DND-41 (cell line): ENCODE measurements around the gene KLF11.
"Not testable (repeated sequence)": the region's sequence is repeated elsewhere in the genome, so short reads cannot be mapped to it uniquely, and the experiment has no call there.

Experiments used
- ATAC-seq: fragments of 200-7000 bp; cut with Tn5 transposase; 3 replicates; pipeline ENCODE4 v1.9.1; 2021; ENCODE audit warnings: low read depth; ENCODE audit not compliant: insufficient read depth
- DNase-seq: peaks from one replicate; pipeline ENCODE4 v3.0.0-alpha.2; 2020
- H2AFZ ChIP-seq: 2 replicates; pipeline ENCODE4 v1.6.0; 2012; ENCODE audit warnings: low read depth, low read length
- H3K27ac ChIP-seq: 2 replicates; pipeline ENCODE4 v1.5.1; 2012; ENCODE audit warnings: low read length, inconsistent platforms
- H3K27me3 ChIP-seq: fragments of 200-600 bp; sonication (generic); 2 replicates; pipeline ENCODE4 v1.6.0; 2012; ENCODE audit warnings: low read length, mild to moderate bottlenecking, inconsistent platforms; ENCODE audit not compliant: insufficient read depth, poor library complexity
- H3K36me3 ChIP-seq: 2 replicates; pipeline ENCODE4 v1.5.1; 2012; ENCODE audit warnings: low read length, inconsistent platforms; ENCODE audit not compliant: insufficient read depth
- H3K4me1 ChIP-seq: 2 replicates; pipeline ENCODE4 v1.5.1; 2012; ENCODE audit warnings: mild to moderate bottlenecking, low read length; ENCODE audit not compliant: insufficient read depth
- H3K4me2 ChIP-seq: 2 replicates; pipeline ENCODE4 v1.6.0; 2012; ENCODE audit warnings: mild to moderate bottlenecking, moderate library complexity, low read length, inconsistent platforms; ENCODE audit not compliant: insufficient read depth
- H3K4me3 ChIP-seq, 2 experiments: fragments of 200-600 bp in 1 of 2; shearing (Covaris generic) in 1 of 2; 2 replicates each; pipeline ENCODE4 v1.5.1; 2012 to 2016; ENCODE audit warnings: inconsistent platforms in 2 of 2, low read length in 2 of 2, mild to moderate bottlenecking in 2 of 2, low read depth in 1 of 2, moderate library complexity in 1 of 2
- H3K79me2 ChIP-seq: 2 replicates; pipeline ENCODE4 v1.6.0; 2012; ENCODE audit warnings: low read length, inconsistent platforms; ENCODE audit not compliant: insufficient read depth
- H3K9ac ChIP-seq: 2 replicates; pipeline ENCODE4 v1.6.0; 2012; ENCODE audit warnings: low read depth, mild to moderate bottlenecking, inconsistent platforms, low read length, moderate library complexity
- H3K9me3 ChIP-seq: 2 replicates; pipeline ENCODE4 v1.5.1; 2012; ENCODE audit warnings: low read length, moderate library complexity, mild to moderate bottlenecking, inconsistent platforms; ENCODE audit not compliant: insufficient read depth, severe bottlenecking
- H4K20me1 ChIP-seq: 2 replicates; pipeline ENCODE4 v1.6.0; 2012; ENCODE audit warnings: low read length; ENCODE audit not compliant: insufficient read depth
- EZH2 ChIP-seq: IDR thresholded peaks from 3 replicates; pipeline ENCODE4 v1.6.1; 2012; ENCODE audit warnings: borderline replicate concordance, low read depth, mild to moderate bottlenecking, moderate library complexity, low read length, inconsistent platforms; ENCODE audit not compliant: severe bottlenecking
- TF ChIP-seq, protein P1 (sequence below): IDR thresholded peaks from 2 replicates; pipeline ENCODE4 v1.5.1; 2012; ENCODE audit warnings: borderline replicate concordance, low read length, moderate library complexity, mild to moderate bottlenecking; ENCODE audit not compliant: poor library complexity, severe bottlenecking; ENCODE audit errors: extremely low read depth

Gene KLF11

DNA sequence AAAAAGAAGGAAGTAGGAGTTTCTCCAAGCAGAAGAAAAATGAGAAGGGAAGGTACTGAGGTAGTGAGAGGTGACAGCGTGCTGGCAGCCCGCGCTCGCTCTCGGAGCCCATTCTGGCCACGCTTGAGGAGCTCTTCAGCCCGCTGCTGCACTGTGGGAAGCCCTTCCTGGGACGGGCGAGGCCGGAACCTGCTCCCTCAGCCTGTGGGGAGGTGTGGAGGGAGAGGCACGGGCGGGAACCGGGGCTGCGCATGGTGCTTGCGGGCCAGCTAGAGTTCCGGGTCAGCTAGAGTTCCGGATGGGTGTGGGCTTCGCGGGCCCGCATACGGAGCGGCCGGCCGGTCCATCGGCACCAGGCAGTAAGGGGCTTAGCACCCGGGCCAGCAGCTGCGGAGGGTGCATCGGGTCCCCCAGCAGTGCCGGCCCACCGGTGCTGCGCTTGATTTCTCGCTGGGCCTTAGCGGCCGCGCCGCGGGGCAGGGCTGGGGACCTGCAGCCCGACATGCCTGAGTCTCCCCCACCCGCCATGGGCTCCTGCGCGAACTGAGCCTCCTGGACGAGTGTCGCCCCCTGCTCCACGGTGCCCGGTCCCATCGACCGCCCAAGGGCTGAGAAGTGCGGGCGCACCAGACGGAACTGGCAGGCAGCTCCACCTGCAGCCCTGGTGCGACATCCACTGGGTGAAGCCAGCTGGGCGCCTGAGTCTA is 48.0 kb downstream of the KLF11 start:
- H3K79me2 ChIP-seq, result no peaks in the 10 kb centered on the region
- TF ChIP-seq, protein P1, sequence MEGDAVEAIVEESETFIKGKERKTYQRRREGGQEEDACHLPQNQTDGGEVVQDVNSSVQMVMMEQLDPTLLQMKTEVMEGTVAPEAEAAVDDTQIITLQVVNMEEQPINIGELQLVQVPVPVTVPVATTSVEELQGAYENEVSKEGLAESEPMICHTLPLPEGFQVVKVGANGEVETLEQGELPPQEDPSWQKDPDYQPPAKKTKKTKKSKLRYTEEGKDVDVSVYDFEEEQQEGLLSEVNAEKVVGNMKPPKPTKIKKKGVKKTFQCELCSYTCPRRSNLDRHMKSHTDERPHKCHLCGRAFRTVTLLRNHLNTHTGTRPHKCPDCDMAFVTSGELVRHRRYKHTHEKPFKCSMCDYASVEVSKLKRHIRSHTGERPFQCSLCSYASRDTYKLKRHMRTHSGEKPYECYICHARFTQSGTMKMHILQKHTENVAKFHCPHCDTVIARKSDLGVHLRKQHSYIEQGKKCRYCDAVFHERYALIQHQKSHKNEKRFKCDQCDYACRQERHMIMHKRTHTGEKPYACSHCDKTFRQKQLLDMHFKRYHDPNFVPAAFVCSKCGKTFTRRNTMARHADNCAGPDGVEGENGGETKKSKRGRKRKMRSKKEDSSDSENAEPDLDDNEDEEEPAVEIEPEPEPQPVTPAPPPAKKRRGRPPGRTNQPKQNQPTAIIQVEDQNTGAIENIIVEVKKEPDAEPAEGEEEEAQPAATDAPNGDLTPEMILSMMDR, result no peak
- TF ChIP-seq EZH2, result no peak
- H3K27me3 ChIP-seq, result no peaks in the 10 kb centered on the region
- H3K4me2 ChIP-seq, result no peak overlapping the region
- H3K36me3 ChIP-seq, result no peaks in the 10 kb centered on the region
- ATAC-seq, result no peak
- no peak overlapping the region for H2AFZ ChIP-seq
- no peaks in the 10 kb centered on the region for H4K20me1 ChIP-seq
- DNase-seq, result no peak
- H3K27ac ChIP-seq, result no peak overlapping the region
- H3K9me3 ChIP-seq, result no peaks in the 10 kb centered on the region
- no peak overlapping the region for H3K9ac ChIP-seq
- H3K4me1 ChIP-seq, result no peaks in the 10 kb centered on the region
- no peak overlapping the region for H3K4me3 ChIP-seq

DNA sequence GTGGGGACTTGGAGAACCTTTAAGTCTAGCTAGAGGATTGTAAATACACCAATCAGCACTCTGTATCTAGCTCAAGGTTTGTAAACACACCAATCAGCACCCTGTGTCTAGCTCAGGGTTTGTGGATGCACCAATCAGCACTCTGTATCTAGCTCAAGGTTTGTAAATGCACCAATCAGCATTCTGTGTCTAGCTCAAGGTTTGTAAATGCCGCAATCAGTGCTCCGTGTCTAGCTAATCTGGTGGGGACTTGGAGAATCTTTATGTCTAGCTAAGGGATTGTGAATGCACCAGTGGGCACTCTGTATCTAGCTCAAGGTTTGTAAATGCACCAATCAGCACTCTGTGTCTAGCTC is 48.5 kb downstream of the KLF11 start:
- H3K9me3 ChIP-seq, ATAC-seq, H3K4me2 ChIP-seq, H3K79me2 ChIP-seq, H3K9ac ChIP-seq, H3K27ac ChIP-seq, H3K4me3 ChIP-seq, DNase-seq, H4K20me1 ChIP-seq, H3K36me3 ChIP-seq, H3K27me3 ChIP-seq, H3K4me1 ChIP-seq, H2AFZ ChIP-seq: not testable (repeated sequence)

DNA sequence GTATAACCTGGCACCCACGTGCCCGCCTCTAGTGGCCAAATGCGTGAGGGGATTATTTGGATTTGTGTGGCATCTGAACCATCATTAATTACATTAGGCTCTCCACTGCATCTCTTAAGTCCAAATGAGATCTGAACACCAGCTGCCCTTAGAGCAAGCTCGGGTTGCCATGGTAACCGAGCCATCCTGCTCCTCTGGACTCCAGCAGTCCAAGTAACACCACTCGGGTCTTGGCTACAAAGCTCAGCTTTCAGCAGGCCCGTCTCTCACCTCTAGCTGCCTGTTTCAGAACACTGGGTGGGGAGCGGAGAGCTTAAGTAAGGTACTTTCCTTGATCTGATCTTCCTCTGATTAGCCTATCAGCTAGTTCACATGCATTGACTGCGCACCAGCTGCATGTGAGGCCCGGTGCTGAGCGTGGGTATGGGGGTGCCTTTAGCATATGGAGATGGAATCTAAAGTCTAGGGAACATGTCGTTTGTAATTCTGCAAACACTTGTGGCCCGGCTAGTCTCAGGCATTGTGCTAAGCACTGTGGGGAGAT is 51.0 kb downstream of the KLF11 start:
- no peaks in the 10 kb centered on the region for H3K79me2 ChIP-seq
- no peaks in the 10 kb centered on the region for H3K27me3 ChIP-seq
- H2AFZ ChIP-seq, result no peak overlapping the region

DNA sequence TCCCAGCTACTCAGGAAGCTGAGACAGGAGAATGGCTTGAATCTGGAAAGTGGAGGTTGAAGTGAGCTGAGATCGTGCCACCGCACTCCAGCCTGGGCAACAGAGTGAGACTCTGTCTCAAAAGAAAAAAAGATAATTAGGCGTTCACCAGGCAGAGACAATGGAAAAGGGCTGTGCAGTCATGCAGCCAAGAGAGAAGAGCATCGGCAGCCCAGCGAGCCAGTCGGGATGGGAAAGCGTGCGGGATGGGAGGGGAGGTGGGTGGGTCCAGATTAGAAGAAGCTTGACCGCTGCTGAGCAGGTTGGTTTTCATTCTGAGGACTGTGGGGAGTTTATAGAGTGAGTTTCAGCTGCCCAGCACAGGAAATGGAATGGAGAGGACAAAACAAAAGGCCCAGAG is 51.8 kb downstream of the KLF11 start:
- Histone ChIP-seq H3K4me3 (no peak overlapping the region), H3K27me3 (no peaks in the 10 kb centered on the region), H3K4me1 (no peaks in the 10 kb centered on the region), H3K27ac (no peak overlapping the region), H3K9me3 (no peaks in the 10 kb centered on the region), H2AFZ (no peak overlapping the region), H3K79me2 (no peaks in the 10 kb centered on the region), H4K20me1 (no peaks in the 10 kb centered on the region), H3K36me3 (no peaks in the 10 kb centered on the region), H3K4me2 (no peak overlapping the region), H3K9ac (no peak overlapping the region)
- ATAC-seq (no peak), DNase-seq (no peak)
- TF ChIP-seq, protein P1, result no peak
- TF ChIP-seq EZH2, result no peak

More for the DNA sequence above, 51.0 kb downstream of the KLF11 start:
- DNase-seq (no peak), ATAC-seq (no peak)
- Histone ChIP-seq H4K20me1 (no peaks in the 10 kb centered on the region), H3K27ac (no peak overlapping the region), H3K9me3 (no peaks in the 10 kb centered on the region), H3K4me1 (no peaks in the 10 kb centered on the region), H3K4me2 (no peak overlapping the region), H3K36me3 (no peaks in the 10 kb centered on the region), H3K4me3 (no peak overlapping the region), H3K9ac (no peak overlapping the region)
- no peak for TF ChIP-seq EZH2
- TF ChIP-seq, protein P1, result no peak
